Stimulated activated naive CD8-positive, alpha-beta T cell treated with anti-CD3 and anti-CD28 coated beads, Interleukin-15, amount 100 ng/mL, for 72 hours (primary cell): Measurements from ENCODE around the gene SREK1IP1.

ENCODE experiments used
- ATAC-seq: fragments of 150-1000 bp; cut with Tn5 transposase; 2 replicates; pipeline ENCODE4 v1.10.0; 2021; ENCODE audit warnings: mild to moderate bottlenecking, moderate library complexity
- DNase-seq, 2 donors: peaks; one replicate each; pipeline ENCODE4 v3.0.0; 2021 to 2022
- H3K27ac Mint-ChIP-seq, 2 donors: one replicate each; pipeline ENCODE4 v1.8.0; 2022; ENCODE audit warnings: mild to moderate bottlenecking in 2 of 2, mixed read lengths in 2 of 2, moderate library complexity in 2 of 2
- H3K27me3 Mint-ChIP-seq: one replicate; pipeline ENCODE4 v1.8.0; 2022; ENCODE audit warnings: mixed read lengths
- H3K4me1 Mint-ChIP-seq: one replicate; pipeline ENCODE4 v1.8.0; 2022; ENCODE audit warnings: mild to moderate bottlenecking, mixed read lengths
- H3K4me3 Mint-ChIP-seq, 2 donors: one replicate each; pipeline ENCODE4 v1.8.0; 2022; ENCODE audit warnings: mild to moderate bottlenecking in 2 of 2, mixed read lengths in 2 of 2, moderate library complexity in 1 of 2
- H3K9me3 Mint-ChIP-seq, 2 donors: one replicate each; pipeline ENCODE4 v1.8.0; 2022; ENCODE audit warnings: mixed read lengths in 2 of 2

SREK1IP1 gene

DNA sequence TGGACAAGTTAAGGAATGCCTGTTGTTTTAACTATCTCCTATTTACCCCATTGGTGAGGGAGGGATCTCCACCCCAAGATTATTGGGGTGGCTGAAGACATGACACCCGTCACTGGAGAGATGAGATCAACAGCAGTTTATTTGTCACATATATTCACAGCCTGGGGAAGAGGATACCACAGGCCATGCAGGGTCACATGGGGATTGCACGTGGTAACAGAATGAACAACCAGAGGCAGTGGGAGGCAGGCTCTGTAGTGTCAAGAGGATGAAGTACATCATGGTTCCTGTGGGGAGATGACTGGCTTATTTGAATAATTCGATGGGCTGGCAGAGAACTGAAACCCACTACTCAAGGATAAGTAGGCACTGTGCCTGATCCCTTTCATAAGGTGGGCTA is 96.8 kb downstream of the SREK1IP1 start:
- DNase-seq (no peak), ATAC-seq (peak; percentile 49)
- Mint-ChIP-seq H3K9me3 (no peaks in the 10 kb centered on the region), H3K4me1 (no peaks in the 10 kb centered on the region), H3K4me3 (no peak overlapping the region), H3K27me3 (peaks cover 23% of the 10 kb centered on the region), H3K27ac (no peak overlapping the region)

DNA sequence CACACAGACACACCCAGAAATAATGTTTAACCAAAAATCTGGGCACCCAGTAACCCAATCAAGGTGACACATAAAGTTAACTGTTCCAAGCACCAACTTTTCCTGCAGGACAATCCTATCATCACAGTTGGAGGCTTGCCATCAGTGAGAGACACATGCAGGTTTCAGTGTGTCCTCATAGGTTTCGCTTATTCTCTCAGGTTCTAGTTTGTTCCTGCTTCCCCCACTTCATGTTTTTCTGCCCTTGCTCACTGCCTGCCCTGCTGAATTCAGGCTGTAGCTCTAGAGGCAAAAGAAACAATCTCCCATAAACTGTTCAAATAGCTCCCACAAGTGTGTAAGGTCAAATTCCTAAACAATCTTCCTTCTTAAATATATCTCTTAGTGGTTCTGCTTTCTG is 98.2 kb downstream of the SREK1IP1 start:
- no peaks in the 10 kb centered on the region for H3K4me1 Mint-ChIP-seq
- no peak overlapping the region for H3K4me3 Mint-ChIP-seq
- DNase-seq (no peak), ATAC-seq (no peak)
- no peaks in the 10 kb centered on the region for H3K9me3 Mint-ChIP-seq
- peaks cover 25% of the 10 kb centered on the region for H3K27me3 Mint-ChIP-seq
- H3K27ac Mint-ChIP-seq: no peak overlapping the region
